GM12878 (cell line): ENCODE measurements around the gene ADARB1. TPM values are rescaled to one million over a fixed set of nuclear protein-coding genes. Genes with fewer than 3 reads are reported as not detected.

Experiments
- ATAC-seq: fragments of 200-7000 bp; cut with Tn5 transposase; 3 replicates; pipeline ENCODE4 v1.9.1; 2020; ENCODE audit warnings: mild to moderate bottlenecking, moderate library complexity
- BruUV-seq: library from RNA; stranded (reverse); fragments of 400-500 nt; replicated peaks from 2 replicates; lab custom pipeline; 2021; lab: Mats Ljungman, UMichigan
- CTCF ChIA-PET: fragments of 300-600 bp; sonication (Branson Sonifier 250); formaldehyde crosslinking; extraction: SDS; loops from one replicate; lab custom pipeline; 2021; ENCODE audit warnings: inconsistent platforms; lab: Yijun Ruan, JAX
- POLR2A ChIA-PET: fragments of 350-600 bp; formaldehyde crosslinking; extraction: SDS; loops from one replicate; lab custom pipeline; 2021; ENCODE audit warnings: inconsistent platforms; lab: Charles Lee
- RAD21 ChIA-PET: fragments of 300-600 bp; sonication (Branson Sonifier 250); formaldehyde crosslinking; loops from one replicate; lab custom pipeline; 2023; ENCODE audit warnings: antibody characterized with exemption; ENCODE audit not compliant: unreplicated experiment; lab: Charles Lee
- SMC1A ChIA-PET: fragments of 300-600 bp; sonication (Branson Sonifier 250); formaldehyde crosslinking; loops from one replicate; lab custom pipeline; 2023; ENCODE audit not compliant: unreplicated experiment, uncharacterized antibody; lab: Charles Lee
- DNase-seq: peaks from one replicate; pipeline ENCODE4 v3.0.0-alpha.2; 2011; ENCODE audit warnings: low read depth, low spot score
- FAIRE-seq: peaks from 3 replicates; lab custom pipeline; 2011; peaks lifted over from hg19 to GRCh38; lab: Jason Lieb, UNC
- H2AFZ ChIP-seq: 2 replicates; pipeline ENCODE4 v1.6.0; 2011; ENCODE audit warnings: low read depth, low read length, control low read depth; ENCODE audit not compliant: control insufficient read depth
- H3K27ac ChIP-seq: 2 replicates; pipeline ENCODE4 v1.5.1; 2011; ENCODE audit warnings: control low read depth; ENCODE audit not compliant: control insufficient read depth, insufficient read depth
- H3K27me3 ChIP-seq, 2 experiments: replicated peaks in 1 of 2; 2 replicates each; pipeline versions ENCODE4 v1.6.0 to v1.6.1; 2011; ENCODE audit warnings: low read length in 1 of 2; ENCODE audit not compliant: control insufficient read depth in 2 of 2, insufficient read depth in 2 of 2
- H3K36me3 ChIP-seq, 2 experiments: 2 replicates each; pipeline ENCODE4 v1.5.1; 2011; ENCODE audit warnings: low read length in 1 of 2; ENCODE audit not compliant: control insufficient read depth in 2 of 2, insufficient read depth in 2 of 2
- H3K4me1 ChIP-seq: 2 replicates; pipeline ENCODE4 v1.6.1; 2011; ENCODE audit warnings: mild to moderate bottlenecking, low read length, moderate library complexity, mixed read lengths; ENCODE audit not compliant: control insufficient read depth, insufficient read depth
- H3K4me2 ChIP-seq: 2 replicates; pipeline ENCODE4 v1.6.0; 2011; ENCODE audit warnings: control low read depth; ENCODE audit not compliant: control insufficient read depth, insufficient read depth
- H3K4me3 ChIP-seq: fragments of 200-600 bp; sonication (generic); 2 replicates; pipeline ENCODE4 v1.5.1; 2016
- H3K79me2 ChIP-seq: 2 replicates; pipeline ENCODE4 v1.6.0; 2011; ENCODE audit warnings: low read length; ENCODE audit not compliant: control insufficient read depth, insufficient read depth
- H3K9ac ChIP-seq: 2 replicates; pipeline ENCODE4 v1.8.0; 2011; ENCODE audit warnings: low read length, control low read depth, mixed read lengths; ENCODE audit not compliant: control insufficient read depth, insufficient read depth
- H3K9me3 ChIP-seq: replicated peaks from 3 replicates; pipeline ENCODE4 v1.5.1; 2011; ENCODE audit warnings: mild to moderate bottlenecking, low read length; ENCODE audit not compliant: control insufficient read depth, insufficient read depth
- H4K20me1 ChIP-seq: 2 replicates; pipeline ENCODE4 v1.6.0; 2011; ENCODE audit not compliant: control insufficient read depth, insufficient read depth
- CHD2 ChIP-seq: IDR thresholded peaks from 2 replicates; pipeline ENCODE4 v1.6.1; 2011; ENCODE audit warnings: low read depth, low read length, improper control_type of control experiment, borderline replicate concordance
- CHD4 ChIP-seq: fragments of 200-600 bp; sonication (generic); IDR thresholded peaks from 2 replicates; pipeline ENCODE4 v1.6.1; 2016; ENCODE audit warnings: mild to moderate bottlenecking
- GATAD2B ChIP-seq: fragments of 450-650 bp; conservative IDR thresholded peaks from 2 replicates; pipeline ENCODE4 v1.6.1; 2017; ENCODE audit warnings: low read depth, mild to moderate bottlenecking, moderate library complexity
- HDAC6 ChIP-seq: fragments of 200-600 bp; sonication (generic); IDR thresholded peaks from one replicate; pipeline ENCODE4 v1.8.0; 2017; ENCODE audit warnings: antibody characterized with exemption; ENCODE audit not compliant: unreplicated experiment
- HDGF ChIP-seq: fragments of 450-650 bp; IDR thresholded peaks from 2 replicates; pipeline ENCODE4 v1.6.1; 2016; ENCODE audit warnings: antibody characterized with exemption
- NBN ChIP-seq: fragments of 450-650 bp; IDR thresholded peaks from 2 replicates; pipeline ENCODE4 v1.6.1; 2016
- NFXL1 ChIP-seq: fragments of 450-650 bp; IDR thresholded peaks from 2 replicates; pipeline ENCODE4 v1.6.1; 2017; ENCODE audit warnings: antibody characterized with exemption, mild to moderate bottlenecking, borderline replicate concordance
- PAX8 ChIP-seq: fragments of 450-650 bp; IDR thresholded peaks from 2 replicates; pipeline ENCODE4 v1.6.1; 2017; ENCODE audit warnings: mild to moderate bottlenecking, moderate library complexity
- SMAD1 ChIP-seq: fragments of 450-650 bp; IDR thresholded peaks from 2 replicates; pipeline ENCODE4 v1.6.1; 2018; ENCODE audit warnings: mild to moderate bottlenecking, low read depth; ENCODE audit not compliant: partially characterized antibody
- TAF1 ChIP-seq: IDR thresholded peaks from 2 replicates; pipeline ENCODE4 v1.6.1; 2011; ENCODE audit warnings: mild to moderate bottlenecking, low read depth, low read length, borderline replicate concordance
- ZNF217 ChIP-seq: fragments of 450-650 bp; IDR thresholded peaks from 2 replicates; pipeline ENCODE4 v1.6.1; 2017; ENCODE audit warnings: antibody characterized with exemption, mild to moderate bottlenecking
- WGBS: methylation state at CpG from one replicate; pipeline ENCODE4 v1.1.6; 2016; ENCODE audit warnings: low lambda C conversion rate; ENCODE audit not compliant: insufficient replicate concordance, insufficient coverage; ENCODE audit errors: missing lambda C conversion rate; 5-methylcytosine and 5-hydroxymethylcytosine counted together
- in situ Hi-C: fragments of 300-500 bp; cut with MboI; formaldehyde crosslinking; loops from 9 replicates; pipeline ENCODE4 v1.14.3; 2018; ENCODE audit warnings: mixed read lengths
- intact Hi-C: fragments of 100-400 bp; cut with micrococcal nuclease; formaldehyde crosslinking; loops from one replicate; pipeline ENCODE4 v1.14.2; 2022; ENCODE audit not compliant: unreplicated experiment
- polyA plus RNA-seq, 11 experiments: library from polyadenylated mRNA; depleted of rRNA in 4 of 11; unstranded in 6 of 11; stranded (reverse) in 5 of 11; fragments of >200 nt; fragmentation: Nextera tagmentation in 4 of 11; fragmentation: Illumina TruSeq in 1 of 11; extraction: Ambion mirVana in 4 of 11; extraction: Trizol in 1 of 11; gene quantifications; 1 replicate in 1 of 11; 2 replicates in 10 of 11; pipeline versions ENCODE4 v1.2.1 to v1.2.3, GENCODE V29; 2011 to 2016; ENCODE audit warnings: inconsistent platforms in 2 of 11, missing spikeins in 2 of 11, low read depth in 1 of 11
- total RNA-seq, 4 experiments: library from RNA; depleted of rRNA in 3 of 4; stranded (reverse); fragments of >200 nt in 3 of 4; fragmentation: Illumina TruSeq in 1 of 4; extraction: Trizol in 1 of 4; gene quantifications; 2 replicates each; pipeline versions ENCODE4 v1.2.1 to v1.2.3, GENCODE V29; 2013 to 2021
- TF ChIP-seq, protein P1 (sequence below): IDR thresholded peaks from 2 replicates; pipeline ENCODE4 v1.6.1; 2011; ENCODE audit warnings: mild to moderate bottlenecking, low read depth, low read length, moderate library complexity; ENCODE audit not compliant: insufficient replicate concordance
- TF ChIP-seq, protein P2 (sequence below): fragments of 150-350 bp; IDR thresholded peaks from 2 replicates; pipeline ENCODE4 v1.6.1; 2014; ENCODE audit warnings: mild to moderate bottlenecking, low read depth, low read length
- TF ChIP-seq, protein P3 (sequence below): IDR thresholded peaks from 2 replicates; pipeline ENCODE4 v1.6.1; 2011; ENCODE audit warnings: borderline replicate concordance, low read depth, mild to moderate bottlenecking, moderate library complexity, mixed read lengths, low read length; ENCODE audit not compliant: insufficient read depth; ENCODE audit errors: extremely low read length

Gene ADARB1
- total and polyA plus RNA-seq, 10 of the 15 experiments (the other 5 are each of a cell fraction or from before 2014, with no cell fraction given) = 5.7 to 61.7 (median 25.3) TPM

DNA sequence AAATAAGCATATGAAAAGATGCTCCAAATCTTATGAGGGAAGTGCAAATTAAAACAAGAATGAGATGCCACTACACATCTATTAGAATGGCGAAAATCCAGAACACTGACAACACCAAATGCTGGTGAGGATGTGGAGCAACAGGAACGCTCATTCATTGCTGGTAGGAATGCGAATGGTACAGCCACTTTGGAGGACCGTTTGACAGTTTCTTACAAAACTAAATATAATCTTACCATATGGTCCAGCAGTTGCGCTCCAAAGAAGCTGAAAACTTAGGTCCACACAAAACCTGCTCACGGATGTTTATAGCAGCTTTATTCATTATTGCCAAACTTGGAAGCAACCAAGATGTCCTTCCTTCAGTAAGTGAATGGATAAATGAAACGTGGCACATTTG is 163.0 kb downstream of the ADARB1 start:
- SMC1A ChIA-PET = interaction anchor here (1.6 kb wide), 1 partner anchor 96 kb away, joined by 5 read pairs; no protein-coding TSS in a partner anchor
- BruUV-seq = no TSS peak
- Histone ChIP-seq H3K4me1 (no peaks in the 10 kb centered on the region), H3K9ac (no peak overlapping the region), H3K79me2 (no peaks in the 10 kb centered on the region), H3K36me3 (no peaks in the 10 kb centered on the region), H3K27me3 (no peaks in the 10 kb centered on the region), H2AFZ (no peak overlapping the region), H3K4me3 (no peak overlapping the region), H3K9me3 (no peaks in the 10 kb centered on the region), H3K27ac (no peak overlapping the region), H4K20me1 (no peaks in the 10 kb centered on the region), H3K4me2 (no peak overlapping the region)
- in situ Hi-C loops (no loop called here), intact Hi-C loops (loop anchor here (5.0 kb wide), 1 partner anchor 95 kb away; no protein-coding TSS in a partner anchor)
- FAIRE-seq (no peak), ATAC-seq (no peak), DNase-seq (no peak)
- RAD21 ChIA-PET = interaction anchor here (1.1 kb wide), 1 partner anchor 97 kb away, joined by 3 read pairs; no protein-coding TSS in a partner anchor
- 23% methylated on average over 7 of the region's 7 CpGs for WGBS
- POLR2A ChIA-PET = no interaction called here
- TF ChIP-seq NBN = no peak
- TF ChIP-seq HDAC6 = no peak
- TF ChIP-seq CHD4 = no peak
- TF ChIP-seq HDGF = no peak
- no peak for TF ChIP-seq ZNF217
- TF ChIP-seq NFXL1 = no peak
- no peak for TF ChIP-seq TAF1
- no peak for TF ChIP-seq PAX8
- TF ChIP-seq, protein P1, sequence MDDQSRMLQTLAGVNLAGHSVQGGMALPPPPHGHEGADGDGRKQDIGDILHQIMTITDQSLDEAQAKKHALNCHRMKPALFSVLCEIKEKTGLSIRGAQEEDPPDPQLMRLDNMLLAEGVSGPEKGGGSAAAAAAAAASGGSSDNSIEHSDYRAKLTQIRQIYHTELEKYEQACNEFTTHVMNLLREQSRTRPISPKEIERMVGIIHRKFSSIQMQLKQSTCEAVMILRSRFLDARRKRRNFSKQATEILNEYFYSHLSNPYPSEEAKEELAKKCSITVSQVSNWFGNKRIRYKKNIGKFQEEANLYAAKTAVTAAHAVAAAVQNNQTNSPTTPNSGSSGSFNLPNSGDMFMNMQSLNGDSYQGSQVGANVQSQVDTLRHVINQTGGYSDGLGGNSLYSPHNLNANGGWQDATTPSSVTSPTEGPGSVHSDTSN = no peak
- no peak for TF ChIP-seq GATAD2B
- TF ChIP-seq, protein P2, sequence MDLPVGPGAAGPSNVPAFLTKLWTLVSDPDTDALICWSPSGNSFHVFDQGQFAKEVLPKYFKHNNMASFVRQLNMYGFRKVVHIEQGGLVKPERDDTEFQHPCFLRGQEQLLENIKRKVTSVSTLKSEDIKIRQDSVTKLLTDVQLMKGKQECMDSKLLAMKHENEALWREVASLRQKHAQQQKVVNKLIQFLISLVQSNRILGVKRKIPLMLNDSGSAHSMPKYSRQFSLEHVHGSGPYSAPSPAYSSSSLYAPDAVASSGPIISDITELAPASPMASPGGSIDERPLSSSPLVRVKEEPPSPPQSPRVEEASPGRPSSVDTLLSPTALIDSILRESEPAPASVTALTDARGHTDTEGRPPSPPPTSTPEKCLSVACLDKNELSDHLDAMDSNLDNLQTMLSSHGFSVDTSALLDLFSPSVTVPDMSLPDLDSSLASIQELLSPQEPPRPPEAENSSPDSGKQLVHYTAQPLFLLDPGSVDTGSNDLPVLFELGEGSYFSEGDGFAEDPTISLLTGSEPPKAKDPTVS = no peak
- TF ChIP-seq SMAD1 = no peak
- no peak for TF ChIP-seq CHD2
- TF ChIP-seq, protein P3, sequence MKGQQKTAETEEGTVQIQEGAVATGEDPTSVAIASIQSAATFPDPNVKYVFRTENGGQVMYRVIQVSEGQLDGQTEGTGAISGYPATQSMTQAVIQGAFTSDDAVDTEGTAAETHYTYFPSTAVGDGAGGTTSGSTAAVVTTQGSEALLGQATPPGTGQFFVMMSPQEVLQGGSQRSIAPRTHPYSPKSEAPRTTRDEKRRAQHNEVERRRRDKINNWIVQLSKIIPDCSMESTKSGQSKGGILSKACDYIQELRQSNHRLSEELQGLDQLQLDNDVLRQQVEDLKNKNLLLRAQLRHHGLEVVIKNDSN = no peak
- CTCF ChIA-PET = interaction anchor here (1.7 kb wide), 1 partner anchor 99 kb away, joined by 7 read pairs; no protein-coding TSS in a partner anchor
